AML-193 (cell line): ENCODE data around the gene GPR150.
"Not testable (repeated sequence)": the region's sequence is repeated elsewhere in the genome, so short reads cannot be mapped to it uniquely, and the experiment has no call there.

Source experiments
- DNase-seq, 2 experiments: peaks; one replicate each; lab custom pipeline; 2025; lab: John Stamatoyannopoulos, UW

The GPR150 gene

DNA sequence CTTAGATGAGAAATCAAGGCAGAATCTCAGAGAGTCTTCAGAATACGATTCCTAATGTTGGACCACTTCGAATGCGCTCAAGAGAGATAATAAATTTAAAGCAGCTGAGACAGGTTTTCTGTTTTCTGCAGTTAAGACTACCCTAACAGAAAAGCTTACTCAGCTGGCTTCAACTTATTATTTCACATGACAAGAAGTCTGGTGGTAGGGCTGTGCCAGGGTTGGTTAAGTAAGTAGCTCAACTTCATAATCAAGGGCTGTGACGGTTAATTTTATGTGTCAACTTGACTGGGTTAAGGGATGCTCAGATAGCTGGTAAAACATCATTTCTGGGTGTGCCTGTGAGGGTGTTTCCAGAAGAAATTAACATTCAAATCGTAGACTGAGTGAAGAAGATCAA is 3.8 kb downstream of the GPR150 start:
- DNase-seq: no peak

DNA sequence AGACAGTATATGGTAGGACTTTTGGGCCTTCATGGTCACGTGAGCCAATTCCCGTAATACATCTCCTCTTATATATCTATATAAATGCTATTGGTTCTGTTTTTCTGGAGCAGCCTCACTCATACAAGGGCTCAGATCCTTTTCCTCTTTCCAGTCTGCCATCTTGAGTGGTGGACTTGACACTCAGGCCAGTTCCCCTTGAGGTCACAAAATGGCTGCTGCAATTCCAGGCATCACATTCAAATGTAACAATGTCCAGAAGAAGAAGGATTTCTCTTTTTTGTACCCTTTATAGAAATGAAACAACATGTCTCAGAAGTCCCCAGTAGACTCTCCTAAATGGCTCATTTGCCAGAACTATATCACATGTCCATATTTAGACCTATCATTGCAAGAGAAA is 4.5 kb downstream of the GPR150 start:
- DNase-seq: no peak

DNA sequence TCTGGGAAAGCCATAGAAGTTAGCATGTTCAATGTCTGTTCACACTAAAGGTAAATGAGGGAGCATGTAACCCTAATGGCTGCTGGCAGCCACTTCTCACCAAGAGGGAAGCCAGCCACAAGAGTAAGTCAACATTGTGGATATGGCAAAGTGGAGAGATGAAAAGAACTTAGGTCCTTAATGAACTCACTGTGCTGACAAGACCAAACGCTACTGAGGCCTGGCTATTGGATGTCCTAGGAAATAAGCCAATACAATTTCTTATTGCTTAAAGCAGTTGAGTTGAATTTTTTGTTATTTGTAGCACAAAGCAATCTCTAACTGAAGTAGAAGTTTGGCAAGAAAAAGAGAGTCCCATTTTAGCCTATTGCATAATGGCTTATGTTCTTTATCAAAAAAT is 6.8 kb downstream of the GPR150 start:
- DNase-seq: no peak

DNA sequence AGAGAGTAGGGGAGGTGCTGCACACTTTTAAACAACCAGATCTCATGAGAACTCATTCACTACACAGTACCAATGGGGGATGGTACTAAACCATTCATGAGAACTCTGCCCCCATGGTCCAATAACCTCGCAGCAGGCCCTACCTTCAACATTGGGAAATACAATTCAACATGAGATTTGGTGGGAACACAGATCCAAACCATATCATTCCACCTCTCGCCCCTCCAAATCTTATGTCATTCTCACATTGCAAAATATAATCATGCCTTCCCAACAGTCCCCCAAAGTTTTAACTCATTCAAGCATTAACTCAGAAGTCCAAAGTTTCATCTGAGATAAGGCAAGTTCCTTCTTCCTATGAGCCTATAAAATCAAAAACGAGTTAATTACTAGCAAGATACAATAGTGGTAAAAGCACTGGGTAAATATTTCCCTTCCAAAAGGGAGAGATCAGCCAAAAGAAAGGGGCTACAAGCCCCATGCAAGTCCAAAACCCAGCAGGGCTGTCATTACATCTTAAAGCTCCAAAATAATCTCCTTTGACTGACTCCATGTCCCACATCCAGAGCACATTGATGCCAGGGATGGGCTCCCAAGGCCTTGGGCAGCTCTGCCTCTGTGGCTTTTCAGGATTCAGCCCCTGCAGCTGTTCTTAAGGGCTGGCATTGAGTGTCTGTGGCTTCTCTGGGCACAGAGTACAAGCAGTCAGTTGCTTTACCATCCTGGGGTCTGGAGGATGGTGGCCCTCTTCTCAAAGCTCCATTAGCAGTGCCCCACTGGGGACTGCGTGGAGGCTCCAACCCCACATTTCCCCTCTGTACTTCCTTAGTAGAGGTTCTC is 8.3 kb downstream of the GPR150 start:
- no peak for DNase-seq

GRCh38 chr5:95628933-95629332 is 9.0 kb downstream of the GPR150 start:
- no peak for DNase-seq

GRCh38 chr5:95630394-95630917 is 10.6 kb downstream of the GPR150 start:
- DNase-seq: no peak

DNA sequence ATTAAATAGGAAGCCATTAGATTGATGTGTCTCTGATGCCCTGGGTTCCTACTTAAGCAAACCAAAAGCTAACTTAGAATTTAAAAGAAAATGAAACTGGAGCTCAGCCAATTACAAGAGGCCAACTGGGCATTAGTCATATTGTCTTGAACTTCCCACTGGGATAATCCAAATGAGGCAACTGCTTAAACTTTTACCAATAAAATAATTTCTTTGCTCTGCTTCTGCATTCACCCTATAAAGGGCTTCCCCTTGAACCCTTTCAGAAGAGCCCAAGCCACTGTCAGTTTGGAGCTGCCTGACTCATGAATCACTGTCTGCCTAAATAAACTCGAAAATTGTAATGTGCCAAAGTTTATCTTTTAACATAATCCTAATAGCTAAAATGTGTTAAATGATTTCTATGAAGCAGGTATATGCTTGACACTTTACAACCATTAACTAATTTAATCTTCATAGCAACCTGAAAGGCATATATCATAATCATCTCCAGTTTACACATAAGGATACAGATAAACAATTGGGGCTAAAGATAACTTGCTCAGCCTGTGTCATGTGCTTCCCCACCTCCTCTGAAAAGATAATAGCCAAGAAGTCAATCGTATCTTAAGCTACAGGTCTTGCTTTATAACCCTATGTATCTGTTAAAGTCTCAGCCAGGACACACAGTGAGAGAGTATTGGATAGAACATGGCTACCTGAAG is 11.5 kb downstream of the GPR150 start:
- DNase-seq: no peak

DNA sequence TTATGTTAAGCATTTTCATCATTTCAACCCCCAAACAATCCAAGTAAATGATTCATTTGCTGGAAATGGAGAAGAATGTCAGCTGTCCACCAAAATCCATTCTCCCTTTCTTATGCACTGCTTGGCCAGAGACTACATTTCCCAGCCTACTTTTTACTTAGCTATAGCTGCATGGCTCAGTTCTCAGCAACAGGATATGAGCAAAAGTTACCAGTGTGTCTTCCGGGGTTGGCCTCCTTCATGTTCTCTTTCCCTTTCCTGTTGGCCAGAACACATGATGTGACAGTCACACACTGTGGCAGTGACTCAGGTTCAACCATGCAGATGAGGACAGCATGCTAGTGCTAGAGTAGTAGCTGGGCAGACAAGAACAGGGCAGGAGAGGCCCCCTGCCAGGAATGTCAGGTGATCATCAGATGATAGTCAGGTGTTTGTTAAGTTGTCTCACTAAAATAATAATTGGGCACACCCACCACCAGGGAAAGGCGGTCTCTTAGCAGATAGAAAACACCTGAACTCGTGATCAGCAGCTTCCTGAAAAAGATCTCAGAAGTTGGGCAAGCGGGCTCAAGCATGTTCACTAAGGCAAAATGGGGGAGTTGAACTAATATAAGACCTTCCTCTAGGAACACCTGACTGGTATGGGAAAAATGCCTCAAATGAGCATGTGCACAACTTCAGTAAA is 12.2 kb downstream of the GPR150 start:
- peak; percentile 91 to 95 for DNase-seq

DNA sequence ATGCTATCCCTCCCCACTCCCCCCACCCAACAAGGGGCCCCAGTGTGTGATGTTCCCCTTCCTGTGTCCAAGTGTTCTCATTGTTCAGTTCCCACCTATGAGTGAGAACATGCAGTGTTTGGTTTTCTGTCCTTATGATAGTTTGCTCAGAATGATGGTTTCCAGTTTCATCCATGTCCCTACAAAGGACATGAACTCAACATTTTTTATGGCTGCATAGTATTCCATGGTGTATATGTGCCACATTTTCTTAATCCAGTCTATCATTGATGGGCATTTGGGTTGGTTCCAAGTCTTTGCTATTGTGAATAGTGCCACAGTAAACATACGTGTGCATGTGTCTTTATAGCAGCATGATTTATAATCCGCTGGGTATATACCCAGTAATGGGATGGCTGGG is 13.1 kb downstream of the GPR150 start:
- not testable (repeated sequence) for DNase-seq

DNA sequence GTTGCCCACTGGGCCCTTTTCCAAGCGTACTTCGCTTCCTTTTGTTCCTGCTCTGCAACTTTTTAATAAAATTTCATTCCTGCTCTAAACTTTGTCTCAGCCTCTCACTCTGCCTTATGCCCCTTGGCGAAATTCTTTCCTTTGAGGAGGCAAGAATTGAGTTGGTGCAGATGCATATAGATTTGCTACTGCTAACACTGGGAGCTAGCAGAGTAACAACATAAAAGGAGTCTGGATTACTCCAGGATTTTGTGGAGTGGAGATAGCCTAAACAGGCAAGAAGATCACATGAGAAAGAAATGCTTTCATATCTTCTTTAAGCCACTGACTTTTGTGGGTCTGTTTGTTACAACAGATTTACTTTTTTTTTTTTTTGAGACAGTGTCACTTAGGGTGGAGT is 13.8 kb downstream of the GPR150 start:
- DNase-seq: no peak

- no peak for DNase-seq
These were observed 14.2 kb downstream of the GPR150 start for GRCh38 chr5:95634081-95634480.

GRCh38 chr5:95638632-95639031 is 18.7 kb downstream of the GPR150 start:
- DNase-seq: no peak

DNA sequence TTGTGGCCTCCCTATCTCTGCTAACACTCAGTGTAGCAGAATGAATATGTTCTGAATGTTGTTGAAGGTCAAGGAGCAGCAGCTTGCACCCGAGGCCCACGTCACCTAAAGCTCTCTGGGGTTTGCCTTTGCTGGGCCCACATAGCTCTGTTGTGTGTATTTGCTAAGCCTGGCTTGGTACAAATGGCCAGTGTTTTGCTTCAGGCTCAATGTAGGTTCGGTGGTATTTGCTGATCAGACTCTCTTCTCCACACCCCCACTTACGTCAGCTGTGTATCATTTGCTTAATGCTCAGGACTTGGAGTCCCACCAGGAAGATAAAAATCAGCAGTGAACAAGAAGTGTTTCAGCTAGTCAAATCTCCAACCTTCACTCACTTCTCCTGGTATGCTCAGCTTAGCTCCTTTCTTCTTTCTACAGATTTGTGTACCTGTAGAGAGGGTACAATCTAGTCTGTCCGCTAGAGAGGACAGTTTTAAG is 21.9 kb downstream of the GPR150 start:
- no peak for DNase-seq

DNA sequence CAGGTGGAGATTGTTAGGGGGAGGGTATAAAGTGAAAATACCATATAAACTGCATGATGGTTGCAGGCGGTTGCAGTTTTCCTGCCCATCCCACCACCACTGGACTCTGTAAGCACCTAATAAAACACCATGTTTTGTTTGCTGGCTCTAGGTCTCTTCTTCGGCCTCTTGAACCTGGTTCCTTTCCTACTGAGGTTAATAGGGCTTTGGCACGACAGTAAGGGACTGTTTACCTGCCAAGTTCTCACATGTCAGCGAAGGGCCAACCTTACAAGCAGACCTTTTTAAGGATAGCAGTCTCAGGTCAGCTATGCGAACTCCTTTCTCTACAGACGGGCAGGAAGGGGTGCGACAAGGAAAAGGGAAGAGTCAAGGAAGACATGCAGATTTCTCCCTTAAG is 23.3 kb downstream of the GPR150 start:
- no peak for DNase-seq

GRCh38 chr5:95644351-95645042 is 24.6 kb downstream of the GPR150 start:
- DNase-seq: peak; percentile 55 to 73

DNA sequence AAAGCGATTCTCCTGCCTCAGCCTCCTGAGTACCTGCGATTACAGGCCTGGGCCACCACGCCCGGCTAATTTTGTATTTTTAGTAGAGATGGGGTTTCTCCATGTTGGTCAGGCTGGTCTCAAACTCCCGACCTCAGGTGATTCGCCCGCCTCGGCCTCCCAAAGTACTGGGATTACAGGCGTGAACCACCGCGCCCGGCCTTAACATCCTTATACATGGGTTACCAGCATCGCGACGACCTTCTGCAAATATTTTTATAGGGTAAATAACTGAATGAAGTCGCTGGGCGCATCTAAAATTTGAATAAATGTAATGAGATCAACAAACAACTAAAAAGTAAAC is 26.3 kb downstream of the GPR150 start:
- not testable (repeated sequence) for DNase-seq

- DNase-seq: peak; percentile 95 to 96
These were observed 26.9 kb downstream of the GPR150 start, which contains the start of gene RFESD for GRCh38 chr5:95646569-95647431. RFESD (plus strand) TSS chr5:95646777; CDS start chr5:95652272, 5,495 bp downstream.

DNA sequence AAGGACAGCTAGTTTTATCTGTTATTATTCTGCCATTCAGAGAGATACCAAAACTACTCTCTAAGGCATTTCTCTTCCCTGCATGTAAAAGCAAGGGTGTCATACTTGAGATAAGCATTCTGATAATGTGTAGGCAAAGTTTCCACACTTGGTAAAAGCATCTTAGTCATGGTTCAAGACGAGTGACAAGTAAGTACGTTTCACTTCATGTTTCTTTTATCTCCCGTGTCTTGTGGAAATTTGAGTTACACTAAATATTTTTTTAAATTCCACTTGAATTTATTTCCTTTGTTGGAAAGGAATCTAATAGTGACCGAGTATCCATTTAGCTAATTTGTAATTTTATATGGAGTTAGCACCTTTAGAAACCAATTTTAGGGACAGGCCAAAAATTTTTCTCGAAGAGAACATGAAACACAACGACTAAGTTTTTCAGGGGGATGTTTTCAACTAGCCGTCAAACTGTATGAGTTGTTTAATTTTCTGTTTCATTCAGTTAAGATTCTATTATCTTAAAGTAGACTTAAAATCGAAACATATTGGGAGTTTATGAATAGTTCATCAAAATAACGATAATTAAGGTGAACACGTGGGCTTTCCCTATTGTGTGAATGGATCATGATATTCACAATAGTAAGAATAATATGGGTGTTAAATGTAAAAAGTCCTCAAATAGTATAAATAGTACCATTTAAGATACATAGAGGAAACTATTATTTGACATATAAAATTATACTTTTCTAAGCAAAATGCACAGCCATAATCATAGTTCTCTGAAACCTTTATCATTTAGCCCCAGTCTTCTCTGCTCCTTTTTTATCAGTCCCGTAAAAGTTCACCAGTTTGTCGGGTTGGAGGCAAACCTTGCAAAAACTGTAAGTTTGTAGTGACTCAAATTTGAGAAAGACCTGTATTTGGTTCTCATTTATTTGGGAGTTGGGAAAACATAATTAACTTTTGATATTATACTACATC is 28.3 kb downstream of the GPR150 start:
- peak; percentile 26 to 33 for DNase-seq

GRCh38 chr5:95649274-95649673 is 29.4 kb downstream of the GPR150 start:
- no peak for DNase-seq
